ENCODE results near the gene SLC2A1.

Gene SLC2A1

DNA sequence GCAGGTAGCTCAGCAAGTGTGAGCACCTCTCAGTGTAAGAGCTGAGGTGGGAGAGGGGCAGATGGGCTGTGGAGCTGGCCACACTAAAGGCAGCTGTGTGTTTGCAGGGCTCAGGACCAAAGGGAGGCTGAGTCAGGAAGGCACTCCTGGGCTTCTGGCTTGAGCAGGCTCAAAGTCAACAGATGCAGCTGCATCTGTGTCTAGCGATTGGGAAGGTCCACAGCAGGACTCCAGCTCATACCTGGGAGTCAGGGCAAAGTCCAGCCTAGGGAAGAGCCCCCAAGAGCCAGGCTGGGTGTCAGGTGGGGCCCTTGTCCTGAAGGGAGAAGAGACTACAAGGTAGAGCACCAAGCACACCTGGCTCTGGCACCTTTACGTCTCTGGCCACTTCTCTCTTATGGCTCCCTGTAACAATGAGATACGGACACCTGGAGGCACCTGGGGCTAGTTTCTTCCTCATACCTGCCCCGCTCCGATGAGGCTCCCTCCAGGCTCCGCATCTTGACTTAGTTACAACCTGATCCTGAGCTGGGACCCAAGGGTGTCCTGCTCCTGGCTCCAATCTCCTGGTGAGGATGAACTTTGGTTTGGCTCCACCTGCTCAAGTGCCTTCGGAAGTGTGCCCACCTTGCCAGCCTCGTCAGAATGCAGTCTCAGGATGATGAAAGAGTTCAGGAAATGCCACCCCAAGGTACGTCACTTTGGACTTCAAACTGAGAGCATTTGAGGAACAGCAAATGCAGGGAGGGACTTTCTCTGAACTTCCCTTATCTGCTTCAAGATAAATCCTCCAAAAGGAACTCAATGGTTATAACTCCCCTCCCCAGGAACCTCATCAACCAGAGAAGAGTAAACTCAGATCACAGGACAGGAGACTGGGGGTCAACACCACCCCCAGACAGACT lies 21.5 kb upstream of the SLC2A1 start:
- no peak for DNase-seq (ENCODE audit: low read depth in 2 of 3, low spot score in 1 of 3)

GRCh38 chr1:42979036-42979430 lies 20.4 kb upstream of the SLC2A1 start:
- no peak for DNase-seq (ENCODE audit: low read depth in 2 of 3, low spot score in 1 of 3)

- no peak for DNase-seq (ENCODE audit: low read depth in 2 of 3, low spot score in 1 of 3)
Observed at GRCh38 chr1:42978317-42979035, 19.8 kb upstream of the SLC2A1 start.

DNA sequence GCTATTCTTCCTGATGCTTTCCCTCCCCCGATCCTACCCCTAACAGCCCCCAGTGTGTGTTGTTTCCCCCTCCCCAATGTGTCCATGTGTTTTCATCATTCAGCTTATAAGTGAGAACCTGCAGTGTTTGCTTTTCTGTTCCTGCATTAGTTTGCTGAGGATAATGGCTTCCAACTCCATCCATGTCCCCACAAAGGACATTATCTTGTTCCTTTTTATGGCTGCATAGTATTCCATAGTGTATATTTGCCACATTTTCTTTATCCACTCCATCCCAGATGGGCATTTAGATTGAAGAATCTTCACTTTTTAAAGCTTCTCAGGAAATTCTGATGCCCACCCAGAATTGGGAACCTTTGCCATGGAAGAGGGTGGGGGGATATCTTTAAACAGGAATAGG lies 19.0 kb upstream of the SLC2A1 start:
- no peak for DNase-seq (ENCODE audit: low read depth in 2 of 3, low spot score in 1 of 3)

GRCh38 chr1:42975561-42976225 lies 17.0 kb upstream of the SLC2A1 start:
- DNase-seq (ENCODE audit: low read depth in 2 of 3, low spot score in 1 of 3), result no peak

DNA sequence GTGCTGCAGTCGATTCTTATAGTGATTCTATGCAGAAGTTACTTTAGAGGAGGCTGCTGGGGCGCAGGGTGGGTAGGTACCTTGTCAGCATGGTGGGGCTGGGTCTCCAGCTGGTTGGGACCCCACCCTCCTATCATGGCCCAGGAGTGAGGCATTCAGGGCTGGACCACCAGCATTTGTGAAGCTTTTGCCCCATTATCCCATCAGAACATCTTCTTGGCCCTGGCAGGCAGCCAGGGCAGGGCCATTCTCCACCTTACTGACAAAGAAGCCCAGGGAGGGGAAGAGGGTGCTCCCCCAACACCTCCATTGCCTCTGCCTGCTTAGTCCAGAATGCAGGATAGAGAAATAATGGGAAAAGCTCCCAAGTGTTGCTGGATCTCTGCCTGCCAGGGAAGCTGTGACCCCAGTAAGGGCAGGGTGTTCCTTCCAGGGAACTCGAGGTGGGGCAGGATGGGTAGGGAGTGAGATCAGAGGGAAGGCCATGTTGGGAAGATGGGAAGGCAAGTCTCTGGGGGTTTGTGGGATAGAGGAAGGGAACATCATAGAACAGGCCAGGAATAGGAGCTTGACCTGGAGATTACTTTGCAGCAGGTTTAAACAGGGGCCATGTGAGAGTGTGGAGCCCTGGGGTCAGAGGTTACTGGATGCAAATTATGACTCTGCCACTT lies 16.2 kb upstream of the SLC2A1 start:
- DNase-seq (ENCODE audit: low read depth in 2 of 3, low spot score in 1 of 3), result no peak

DNA sequence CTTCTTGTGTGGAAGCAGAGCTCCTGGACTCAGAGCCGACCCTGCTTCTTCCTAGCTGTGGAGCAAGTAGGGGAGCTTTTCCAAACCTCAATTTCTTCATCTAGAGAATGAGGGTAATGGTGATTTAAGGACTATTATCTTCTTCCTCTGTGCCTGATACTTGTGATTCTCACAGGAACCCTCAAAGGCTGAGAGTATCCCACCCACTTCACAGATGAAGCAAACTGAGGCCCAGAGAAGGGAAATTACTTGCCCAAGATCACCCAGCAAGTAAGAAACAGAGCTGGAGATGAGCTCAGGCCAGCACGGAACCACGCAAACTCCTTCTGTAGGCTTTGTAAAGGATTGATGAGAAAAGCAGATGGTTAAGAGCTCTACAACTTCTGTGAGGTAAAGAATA lies 15.1 kb upstream of the SLC2A1 start:
- DNase-seq (ENCODE audit: low read depth in 2 of 3, low spot score in 1 of 3), result no peak

DNA sequence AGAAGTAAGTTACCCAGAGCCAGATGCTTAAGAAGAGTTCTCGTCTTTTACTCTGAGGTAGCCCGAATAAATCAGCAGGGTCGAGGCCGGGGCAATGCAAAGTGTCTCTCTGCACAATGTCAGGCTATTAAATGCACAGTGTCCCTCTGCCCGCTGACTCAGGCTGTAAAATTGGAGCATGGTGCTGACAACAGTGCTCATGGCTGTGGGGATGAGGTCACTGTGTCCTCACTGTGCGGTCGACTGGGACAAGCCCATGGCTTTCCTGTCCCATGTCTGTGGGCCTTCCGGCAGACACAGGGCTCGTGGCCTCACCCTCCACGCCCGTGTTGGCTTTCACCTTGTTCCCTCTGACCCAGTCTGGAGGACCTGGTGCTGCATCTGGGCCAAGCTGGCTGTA lies 14.6 kb upstream of the SLC2A1 start:
- DNase-seq (ENCODE audit: low read depth in 2 of 3, low spot score in 1 of 3), result no peak

- DNase-seq (ENCODE audit: low read depth in 2 of 3, low spot score in 1 of 3), result no peak
Observed at GRCh38 chr1:42971841-42972291, 13.2 kb upstream of the SLC2A1 start.

- no peak for DNase-seq (ENCODE audit: low read depth in 2 of 3, low spot score in 1 of 3)
Observed at GRCh38 chr1:42970143-42970542, 11.5 kb upstream of the SLC2A1 start.

DNA sequence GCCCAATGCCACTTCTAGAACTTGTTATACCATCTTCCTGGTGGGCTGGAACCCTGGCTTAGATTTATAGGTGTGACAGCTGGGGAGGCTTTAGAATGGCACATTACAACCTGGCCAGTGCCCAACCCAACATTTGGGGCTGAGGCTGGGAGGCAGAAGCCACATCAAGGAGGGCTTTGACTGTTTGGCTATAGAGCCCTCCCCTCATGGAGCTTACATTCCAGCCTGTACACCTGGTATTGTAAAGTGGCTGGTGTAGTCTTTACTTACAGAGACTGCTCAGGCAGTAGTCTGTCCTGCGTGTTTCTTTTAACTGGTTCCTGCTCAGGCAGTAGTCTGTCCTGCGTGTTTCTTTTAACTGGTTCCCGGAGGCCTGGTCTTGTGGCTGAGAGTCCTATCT lies 10.0 kb upstream of the SLC2A1 start:
- no peak for DNase-seq (ENCODE audit: low read depth in 2 of 3, low spot score in 1 of 3)

DNA sequence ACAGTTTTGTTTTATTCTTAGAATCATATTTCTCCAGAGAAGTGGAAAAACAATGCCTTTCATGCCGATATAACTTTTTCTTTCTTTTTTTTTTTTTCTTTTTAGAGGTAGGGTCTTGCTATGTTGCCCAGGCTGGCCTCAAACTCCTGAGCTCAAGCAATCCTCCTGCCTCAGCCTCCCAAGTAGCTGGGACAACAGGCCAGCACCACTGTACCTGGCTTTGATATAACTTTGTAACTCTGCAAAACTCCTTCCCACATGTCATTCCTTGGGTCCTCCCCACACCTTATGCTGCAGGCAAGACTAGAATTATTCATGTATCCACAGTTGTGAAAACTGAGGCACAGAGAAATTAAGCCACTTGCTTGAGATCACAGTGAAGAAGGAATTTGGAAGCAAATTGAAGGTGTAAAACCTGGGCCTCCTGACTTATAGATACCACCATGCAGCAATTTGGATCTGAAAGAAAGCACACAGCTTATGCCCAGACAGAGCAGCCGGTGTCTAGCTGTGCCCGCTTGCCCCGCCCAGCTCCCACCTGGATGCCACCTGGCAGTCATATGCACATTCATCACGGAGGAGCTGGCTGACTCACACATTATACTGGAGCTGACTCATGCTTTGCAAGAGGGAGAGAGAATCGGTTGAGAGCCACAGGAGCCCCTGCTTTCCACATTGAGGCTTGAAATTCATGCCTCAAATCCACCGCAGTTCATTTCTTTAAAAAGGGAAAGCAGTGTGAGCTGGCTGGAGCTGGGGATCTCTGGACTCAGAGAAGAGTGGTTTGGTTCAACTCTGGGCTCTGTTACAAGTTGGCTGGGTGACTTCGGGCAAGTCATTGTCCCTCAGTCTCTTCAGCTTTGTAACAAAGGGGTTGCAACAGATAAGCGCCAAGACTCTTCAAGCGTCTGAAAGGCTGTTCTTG lies 8.3 kb upstream of the SLC2A1 start:
- no peak for DNase-seq (ENCODE audit: low read depth in 2 of 3, low spot score in 1 of 3)

- DNase-seq (ENCODE audit: low read depth in 2 of 3, low spot score in 1 of 3), result no peak
Observed at GRCh38 chr1:42965378-42965777, 6.7 kb upstream of the SLC2A1 start.

GRCh38 chr1:42964044-42964812 lies 5.6 kb upstream of the SLC2A1 start:
- no peak for DNase-seq (ENCODE audit: low read depth in 2 of 3, low spot score in 1 of 3)

DNA sequence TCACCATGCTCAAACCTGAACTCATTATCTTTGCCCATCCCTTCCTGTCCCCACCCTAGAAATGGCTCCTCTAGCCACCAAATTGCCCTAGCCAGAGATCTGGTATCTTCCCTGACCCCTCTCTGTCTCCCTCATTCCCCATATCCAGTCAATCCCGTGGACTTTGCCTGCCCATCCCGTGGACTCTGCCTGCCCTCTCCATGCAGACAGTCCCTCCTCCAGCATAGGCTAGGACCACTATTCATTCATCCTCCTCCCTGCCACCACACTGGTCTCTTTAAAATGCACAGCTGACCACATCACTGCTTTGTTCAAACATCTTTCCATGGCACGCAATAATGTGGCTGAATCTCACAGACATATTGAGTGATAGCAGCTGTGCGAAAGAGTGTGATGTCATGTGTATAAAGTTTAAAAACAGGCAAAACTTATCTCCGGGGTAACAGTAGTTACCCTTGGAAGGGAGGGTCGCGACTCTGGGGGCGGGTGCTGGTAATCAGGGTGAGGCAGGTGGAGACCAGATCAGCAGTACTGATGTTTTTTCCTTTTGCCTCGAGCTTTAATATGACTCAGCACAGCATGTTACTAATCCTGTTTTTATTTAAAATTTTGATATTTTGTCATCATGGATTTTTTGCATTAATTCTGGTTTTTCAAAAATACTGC lies 4.8 kb upstream of the SLC2A1 start:
- no peak for DNase-seq (ENCODE audit: low read depth in 2 of 3, low spot score in 1 of 3)

GRCh38 chr1:42962641-42963377 lies 4.1 kb upstream of the SLC2A1 start:
- DNase-seq (ENCODE audit: low read depth in 2 of 3, low spot score in 1 of 3), result no peak

DNA sequence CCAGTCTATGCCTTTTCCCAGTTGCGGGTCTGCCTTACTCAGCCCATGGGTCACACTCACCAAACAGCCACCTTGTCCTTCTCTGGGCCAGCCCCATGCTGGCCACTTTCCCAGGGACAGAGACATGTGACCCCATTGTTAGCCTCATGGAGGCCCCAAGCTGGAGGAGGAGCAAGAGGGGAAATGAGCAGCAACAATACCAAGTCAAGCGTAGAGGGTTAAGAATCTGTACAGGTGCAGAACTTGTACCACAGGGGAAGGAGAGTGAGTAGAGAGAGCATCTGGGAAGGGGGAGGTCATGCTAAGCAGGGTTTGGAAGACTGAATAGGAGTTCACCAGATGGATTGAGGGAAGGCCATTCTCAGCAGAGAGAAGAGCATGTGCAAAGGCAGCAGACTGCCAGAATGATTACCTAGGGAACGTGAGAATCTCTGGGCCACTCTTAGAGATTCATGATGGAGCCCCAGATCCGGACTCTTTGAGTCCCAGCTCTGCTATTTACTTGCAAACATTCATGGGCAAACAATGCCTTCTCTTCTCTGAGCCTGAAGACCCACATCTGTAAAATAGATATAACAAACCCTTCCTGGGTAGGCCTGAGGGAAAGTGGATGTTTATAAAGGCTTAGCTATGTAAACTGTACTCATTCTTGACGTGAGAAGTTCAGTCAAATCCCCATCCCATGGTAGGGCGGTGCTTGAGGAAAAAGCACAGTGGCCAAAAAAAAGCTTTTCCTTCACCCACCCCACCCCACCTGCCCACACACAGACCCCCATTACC lies 2.8 kb upstream of the SLC2A1 start:
- DNase-seq (ENCODE audit: low read depth in 2 of 3, low spot score in 1 of 3), result no peak
